ENCODE data around the gene MYLK2. TPM values are rescaled to one million over a fixed set of nuclear protein-coding genes. Genes with fewer than 3 reads are reported as not detected.
A peak's percentile ranks its signal among the peaks of the same experiment; 100 is the strongest.

The MYLK2 gene
- total and polyA plus RNA-seq, 12 donors = 0.06 to 2.1 (median 0.24) TPM; not detected in 2

- ATAC-seq (peak in 7 of 8 donors; percentile 23 to 38 (median 34)), DNase-seq (peak; percentile 69 to 70)
- 61 to 63% methylated on average over 14 of the region's 14 CpGs for WGBS, 2 donors
- Histone ChIP-seq H3K27ac (peak overlapping the region in 6 of 10 donors; percentile 10 to 91 (median 67)), H3K36me3 (no peaks in the 10 kb centered on the region), H3K4me1 (peaks cover 16 to 51% (median 35%) of the 10 kb centered on the region in 9 donors), H3K4me3 (no peak overlapping the region), H3K9me3 (no peaks in the 10 kb centered on the region), H3K27me3 (peaks cover 0 to 5% (median 0%) of the 10 kb centered on the region in 7 donors)
- intact Hi-C loops (cut with DNase I) = no loop called here
- peak; percentile 61 to 90 (median 82) for TF ChIP-seq CTCF (IDR thresholded peaks at IDR 0.05)
Measured at GRCh38 chr20:31833130-31833930, 14.2 kb downstream of the MYLK2 start.

GRCh38 chr20:31833931-31834521, 14.9 kb downstream of the MYLK2 start:
- peaks cover 16 to 58% (median 37%) of the 10 kb centered on the region in 9 donors for H3K4me1 ChIP-seq
- no peaks in the 10 kb centered on the region for H3K36me3 ChIP-seq
- DNase-seq = no peak
- no peak for TF ChIP-seq CTCF (IDR thresholded peaks at IDR 0.05)
- H3K9me3 ChIP-seq = no peaks in the 10 kb centered on the region
- ATAC-seq = peak in 2 of 8 donors; percentile 20
- WGBS, 2 donors = 71 to 76% methylated on average over 20 of the region's 20 CpGs
- intact Hi-C loops (cut with DNase I) = no loop called here
- H3K27me3 ChIP-seq = peaks cover 0 to 9% (median 0%) of the 10 kb centered on the region in 7 donors
- no peak overlapping the region for H3K4me3 ChIP-seq
- peak overlapping the region in 6 of 10 donors; percentile 10 to 91 (median 67) for H3K27ac ChIP-seq

DNA sequence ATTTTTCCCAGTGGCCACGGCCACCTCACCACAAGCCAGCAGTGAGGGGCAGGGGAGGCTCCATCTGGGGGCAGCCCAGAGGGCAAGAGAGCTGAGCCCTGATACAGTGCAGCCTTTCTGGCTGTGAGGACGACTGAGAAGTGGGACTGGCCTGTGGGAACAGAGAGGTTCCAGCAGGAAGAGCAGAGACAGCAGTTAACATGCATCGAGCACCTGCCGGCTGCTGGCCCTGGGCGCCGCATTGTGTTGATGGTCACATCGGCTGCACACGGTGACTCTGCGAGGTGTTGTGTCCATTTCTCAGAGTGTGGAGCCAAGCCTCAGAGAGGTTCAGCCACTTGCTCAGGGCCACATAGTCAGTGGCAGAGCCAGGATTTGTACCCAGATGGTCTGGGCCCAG, 16.4 kb downstream of the MYLK2 start:
- 83 to 87% methylated on average over 9 of the region's 9 CpGs for WGBS, 2 donors
- Histone ChIP-seq H3K27me3 (peaks cover 0 to 9% (median 0%) of the 10 kb centered on the region in 7 donors), H3K27ac (peak overlapping the region in 7 of 10 donors; percentile 3 to 91 (median 70)), H3K9me3 (no peaks in the 10 kb centered on the region), H3K4me3 (no peak overlapping the region), H3K4me1 (peaks cover 16 to 72% (median 37%) of the 10 kb centered on the region in 9 donors), H3K36me3 (no peaks in the 10 kb centered on the region)
- ATAC-seq (no peak), DNase-seq (no peak)
- TF ChIP-seq CTCF (IDR thresholded peaks at IDR 0.05) = no peak
- intact Hi-C loops (cut with DNase I) = no loop called here

GRCh38 chr20:31835977-31836852, 17.1 kb downstream of the MYLK2 start:
- DNase-seq (peak; percentile 77 to 86), ATAC-seq (peak; percentile 63 to 87 (median 80))
- Histone ChIP-seq H3K36me3 (no peaks in the 10 kb centered on the region), H3K27me3 (peaks cover 0 to 9% (median 0%) of the 10 kb centered on the region in 7 donors), H3K4me3 (no peak overlapping the region), H3K9me3 (no peaks in the 10 kb centered on the region), H3K4me1 (peaks cover 16 to 79% (median 41%) of the 10 kb centered on the region in 9 donors), H3K27ac (peak overlapping the region in 8 of 10 donors; percentile 3 to 91 (median 68))
- TF ChIP-seq CTCF (IDR thresholded peaks at IDR 0.05) = no peak
- WGBS, 2 donors = 43 to 52% methylated on average over 14 of the region's 14 CpGs
- intact Hi-C loops (cut with DNase I) = no loop called here

Data from heart right ventricle (tissue), 16 donors.